ENCODE results near the gene PPM1F.

GRCh38 chr22:21942407-21943343, 10.0 kb downstream of the PPM1F start:
- no peak for TF ChIP-seq CTCF (IDR thresholded peaks at IDR 0.05)
- no peak for TF ChIP-seq EZH2 (IDR thresholded peaks at IDR 0.05; ENCODE audit: borderline replicate concordance, insufficient read depth, low read depth, low read length, poor library complexity, severe bottlenecking)

Data from B cell (primary cell).